Left lung (tissue), 10 donors: Measurements from ENCODE around the gene PHC2. TPM values are rescaled to one million over a fixed set of nuclear protein-coding genes. Genes with fewer than 3 reads are reported as not detected.

Source experiments
- ATAC-seq: fragments of 200-7000 bp; cut with Tn5 transposase; one replicate; pipeline ENCODE4 v1.9.1; 2020; ENCODE audit warnings: moderate library complexity
- DNase-seq, 4 donors: peaks; one replicate each; pipeline ENCODE4 v3.0.0-alpha.2; 2013 to 2020
- H3K27ac ChIP-seq, 2 donors: fragments of 200-600 bp; sonication (generic) in 1 of 2; one replicate each; pipeline versions ENCODE4 v1.5.0 to v1.8.0; 2020 to 2021
- H3K27me3 ChIP-seq, 2 donors: fragments of 200-600 bp; sonication (generic) in 1 of 2; one replicate each; pipeline versions ENCODE4 v1.5.0 to v1.8.0; 2020 to 2021
- H3K36me3 ChIP-seq, 2 donors: fragments of 200-600 bp; sonication (generic) in 1 of 2; one replicate each; pipeline versions ENCODE4 v1.5.0 to v1.8.0; 2020 to 2021
- H3K4me1 ChIP-seq, 2 donors: fragments of 200-600 bp; one replicate each; pipeline ENCODE4 v1.8.0; 2021
- H3K4me3 ChIP-seq, 2 donors: fragments of 200-600 bp; sonication (generic) in 1 of 2; one replicate each; pipeline versions ENCODE4 v1.5.0 to v1.8.0; 2020 to 2021; ENCODE audit warnings: mild to moderate bottlenecking in 1 of 2
- H3K9me3 ChIP-seq, 2 donors: fragments of 200-600 bp; sonication (generic) in 1 of 2; one replicate each; pipeline versions ENCODE4 v1.5.0 to v1.8.0; 2020 to 2021
- intact Hi-C, 2 donors: fragments of 100-400 bp; cut with DNase I; formaldehyde crosslinking; loops; one replicate each; pipeline versions ENCODE4 v1.11.2 to v1.14.2; 2022
- polyA plus RNA-seq, 6 donors: library from polyadenylated mRNA; unstranded; fragments of 120-200 nt; gene quantifications; one replicate each; pipeline ENCODE4 v1.2.1, GENCODE V29; 2013; ENCODE audit not compliant: insufficient read length in 6 of 6
- total RNA-seq, 2 donors: library from RNA; stranded (reverse); fragmentation: NEBNext Ultra II Directional; extraction: Animal tissue kit (Norgen Biotek cat#: 25700); gene quantifications; one replicate each; pipeline ENCODE4 v1.2.1, GENCODE V29; 2021
- TF ChIP-seq, protein P1 (sequence below), 2 donors: fragments of 200-600 bp; sonication (generic) in 1 of 2; IDR thresholded peaks; one replicate each; pipeline versions ENCODE4 v1.5.0 to v1.8.0; 2021; ENCODE audit warnings: antibody characterized with exemption in 2 of 2
- donor health status: DM: no; HTN: yes; CAD: no.
- donor health status: DM: no; HTN: no; CAD: no.

Gene PHC2
- total and polyA plus RNA-seq, 8 donors = 78.2 to 125 (median 83.0) TPM

- no peak overlapping the region for H3K4me3 ChIP-seq
- intact Hi-C loops = loop anchor here in 1 of 2 donors (5.0 to 10.0 kb wide), 2 partner anchors 171 to 254 kb away; no protein-coding TSS in a partner anchor
- no peaks in the 10 kb centered on the region for H3K27me3 ChIP-seq
- no peaks in the 10 kb centered on the region for H3K36me3 ChIP-seq
- no peak for DNase-seq
- TF ChIP-seq, protein P1, sequence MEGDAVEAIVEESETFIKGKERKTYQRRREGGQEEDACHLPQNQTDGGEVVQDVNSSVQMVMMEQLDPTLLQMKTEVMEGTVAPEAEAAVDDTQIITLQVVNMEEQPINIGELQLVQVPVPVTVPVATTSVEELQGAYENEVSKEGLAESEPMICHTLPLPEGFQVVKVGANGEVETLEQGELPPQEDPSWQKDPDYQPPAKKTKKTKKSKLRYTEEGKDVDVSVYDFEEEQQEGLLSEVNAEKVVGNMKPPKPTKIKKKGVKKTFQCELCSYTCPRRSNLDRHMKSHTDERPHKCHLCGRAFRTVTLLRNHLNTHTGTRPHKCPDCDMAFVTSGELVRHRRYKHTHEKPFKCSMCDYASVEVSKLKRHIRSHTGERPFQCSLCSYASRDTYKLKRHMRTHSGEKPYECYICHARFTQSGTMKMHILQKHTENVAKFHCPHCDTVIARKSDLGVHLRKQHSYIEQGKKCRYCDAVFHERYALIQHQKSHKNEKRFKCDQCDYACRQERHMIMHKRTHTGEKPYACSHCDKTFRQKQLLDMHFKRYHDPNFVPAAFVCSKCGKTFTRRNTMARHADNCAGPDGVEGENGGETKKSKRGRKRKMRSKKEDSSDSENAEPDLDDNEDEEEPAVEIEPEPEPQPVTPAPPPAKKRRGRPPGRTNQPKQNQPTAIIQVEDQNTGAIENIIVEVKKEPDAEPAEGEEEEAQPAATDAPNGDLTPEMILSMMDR (IDR thresholded peaks at IDR 0.05) = no peak
- H3K27ac ChIP-seq = no peak overlapping the region
- H3K9me3 ChIP-seq = no peaks in the 10 kb centered on the region
- peaks cover 0 to 30% of the 10 kb centered on the region in 2 donors for H3K4me1 ChIP-seq
- no peak for ATAC-seq
These were observed 37.6 kb upstream of the PHC2 start for GRCh38 chr1:33468531-33468930.

GRCh38 chr1:33468011-33468410 is 37.1 kb upstream of the PHC2 start:
- Histone ChIP-seq H3K27ac (no peak overlapping the region), H3K4me1 (peaks cover 0 to 25% of the 10 kb centered on the region in 2 donors), H3K27me3 (no peaks in the 10 kb centered on the region), H3K36me3 (no peaks in the 10 kb centered on the region), H3K4me3 (no peak overlapping the region), H3K9me3 (no peaks in the 10 kb centered on the region)
- TF ChIP-seq, protein P1 (IDR thresholded peaks at IDR 0.05) = no peak
- intact Hi-C loops = loop anchor here in 1 of 2 donors (5.0 to 10.0 kb wide), 2 partner anchors 171 to 253 kb away; no protein-coding TSS in a partner anchor
- DNase-seq (no peak), ATAC-seq (no peak)

DNA sequence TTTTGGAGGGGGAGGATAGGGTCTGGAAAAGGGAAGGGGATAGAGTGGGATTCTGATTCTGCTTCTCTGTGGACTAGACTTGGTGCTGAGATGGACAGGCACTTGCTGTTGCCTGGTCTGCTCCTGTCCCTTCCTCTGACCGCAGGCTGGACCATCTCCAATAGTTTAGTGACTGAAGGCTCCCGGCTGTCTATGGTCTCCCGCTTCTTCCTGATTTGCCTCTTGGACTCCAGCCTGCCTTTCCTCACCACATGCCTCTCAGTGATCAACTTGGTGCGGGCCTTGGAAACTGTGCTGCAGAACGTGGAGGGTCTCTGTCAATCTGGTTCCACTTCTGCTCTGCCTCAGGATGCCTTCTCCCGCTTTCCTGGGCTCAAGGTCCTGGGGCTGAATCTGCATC is 35.3 kb upstream of the PHC2 start:
- no peaks in the 10 kb centered on the region for H3K36me3 ChIP-seq
- no peak overlapping the region for H3K27ac ChIP-seq
- no peaks in the 10 kb centered on the region for H3K27me3 ChIP-seq
- peaks cover 0 to 12% of the 10 kb centered on the region in 2 donors for H3K4me1 ChIP-seq
- no peak overlapping the region for H3K4me3 ChIP-seq
- ATAC-seq = no peak
- TF ChIP-seq, protein P1 (IDR thresholded peaks at IDR 0.05) = no peak
- no peaks in the 10 kb centered on the region for H3K9me3 ChIP-seq
- intact Hi-C loops = loop anchor here in 1 of 2 donors (5.0 to 10.0 kb wide), 2 partner anchors 169 to 251 kb away; no protein-coding TSS in a partner anchor
- peak in 2 of 4 donors; percentile 34 to 62 for DNase-seq

DNA sequence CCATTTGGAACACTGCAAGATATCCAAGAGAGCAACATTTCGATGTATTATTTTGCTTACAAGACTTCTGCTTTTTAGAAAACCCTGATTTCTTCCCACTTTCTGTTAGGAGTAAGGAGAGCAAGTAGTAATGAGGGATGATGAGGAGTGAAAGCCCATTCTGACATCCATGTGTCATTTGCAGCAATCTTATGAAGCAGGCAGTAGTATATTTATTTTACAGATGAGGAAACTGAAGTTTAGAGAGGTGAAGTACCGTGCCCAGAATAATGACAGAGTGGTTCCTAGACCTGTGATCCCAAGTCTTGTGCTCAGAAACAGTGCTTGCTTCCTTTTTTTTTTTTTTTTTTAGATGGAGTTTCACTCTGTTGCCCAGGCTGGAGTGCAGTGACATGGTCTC is 34.4 kb upstream of the PHC2 start:
- intact Hi-C loops = loop anchor here in 1 of 2 donors (5.0 to 10.0 kb wide), 2 partner anchors 168 to 251 kb away; no protein-coding TSS in a partner anchor
- H3K4me1 ChIP-seq = peaks cover 0 to 8% of the 10 kb centered on the region in 2 donors
- H3K27me3 ChIP-seq = no peaks in the 10 kb centered on the region
- H3K27ac ChIP-seq = no peak overlapping the region
- no peak for DNase-seq
- H3K36me3 ChIP-seq = no peaks in the 10 kb centered on the region
- no peaks in the 10 kb centered on the region for H3K9me3 ChIP-seq
- H3K4me3 ChIP-seq = no peak overlapping the region
- TF ChIP-seq, protein P1 (IDR thresholded peaks at IDR 0.05) = no peak
- ATAC-seq = no peak

GRCh38 chr1:33464552-33464951 is 33.7 kb upstream of the PHC2 start:
- Histone ChIP-seq H3K4me1 (peaks cover 0 to 10% of the 10 kb centered on the region in 2 donors), H3K36me3 (no peaks in the 10 kb centered on the region), H3K27ac (no peak overlapping the region), H3K9me3 (no peaks in the 10 kb centered on the region), H3K27me3 (no peaks in the 10 kb centered on the region), H3K4me3 (no peak overlapping the region)
- TF ChIP-seq, protein P1 (IDR thresholded peaks at IDR 0.05) = no peak
- ATAC-seq (no peak), DNase-seq (no peak)
- intact Hi-C loops = loop anchor here in 1 of 2 donors (10.0 kb wide), 1 partner anchor 250 kb away; no protein-coding TSS in a partner anchor
